Measurements from ENCODE around the gene ILRUN. TPM values are rescaled to one million over a fixed set of nuclear protein-coding genes. Genes with fewer than 3 reads are reported as not detected.
"Not testable (repeated sequence)": the region's sequence is repeated elsewhere in the genome, so short reads cannot be mapped to it uniquely, and the experiment has no call there.

The ILRUN gene
- total RNA-seq, 4 donors from 2014 or later = 60.2 to 65.4 (median 62.9) TPM

DNA sequence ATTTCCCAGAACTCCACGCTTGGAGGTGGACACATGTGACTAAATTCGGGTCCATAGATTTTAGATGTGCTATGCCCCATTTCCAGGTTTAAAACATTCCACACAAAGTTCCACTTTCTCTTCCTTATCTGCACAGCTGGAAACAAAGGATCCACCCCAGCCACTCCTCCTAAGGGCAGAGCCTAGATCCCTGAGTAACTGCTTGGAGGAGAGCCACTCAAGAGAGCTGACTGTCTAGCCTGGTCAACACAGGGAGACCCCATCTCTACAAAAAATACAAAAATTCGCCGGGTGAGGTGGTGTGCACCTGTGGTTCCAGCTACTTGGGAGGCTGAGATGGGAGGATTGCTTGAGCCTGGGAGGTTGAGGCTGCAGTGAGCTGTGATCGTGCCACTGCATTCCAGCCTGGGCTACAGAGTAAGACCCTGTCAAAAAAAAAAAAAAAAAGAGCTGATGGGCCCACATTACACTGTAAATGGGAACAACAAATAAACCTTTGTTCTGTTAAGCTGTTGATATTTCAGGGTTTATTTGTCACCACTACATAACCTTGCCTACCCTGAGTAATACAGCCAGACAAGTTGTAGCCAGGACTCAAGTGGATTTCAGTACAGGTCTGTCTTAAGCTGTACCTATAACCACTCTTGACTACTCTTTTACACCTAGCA is 35.0 kb upstream of the ILRUN start:
- WGBS, 2 donors = 90 to 94% methylated on average over 5 of the region's 5 CpGs
- intact Hi-C loops (cut with DNase I; ENCODE audit: low total_unique reads) = no loop called here
- TF ChIP-seq, protein P1, sequence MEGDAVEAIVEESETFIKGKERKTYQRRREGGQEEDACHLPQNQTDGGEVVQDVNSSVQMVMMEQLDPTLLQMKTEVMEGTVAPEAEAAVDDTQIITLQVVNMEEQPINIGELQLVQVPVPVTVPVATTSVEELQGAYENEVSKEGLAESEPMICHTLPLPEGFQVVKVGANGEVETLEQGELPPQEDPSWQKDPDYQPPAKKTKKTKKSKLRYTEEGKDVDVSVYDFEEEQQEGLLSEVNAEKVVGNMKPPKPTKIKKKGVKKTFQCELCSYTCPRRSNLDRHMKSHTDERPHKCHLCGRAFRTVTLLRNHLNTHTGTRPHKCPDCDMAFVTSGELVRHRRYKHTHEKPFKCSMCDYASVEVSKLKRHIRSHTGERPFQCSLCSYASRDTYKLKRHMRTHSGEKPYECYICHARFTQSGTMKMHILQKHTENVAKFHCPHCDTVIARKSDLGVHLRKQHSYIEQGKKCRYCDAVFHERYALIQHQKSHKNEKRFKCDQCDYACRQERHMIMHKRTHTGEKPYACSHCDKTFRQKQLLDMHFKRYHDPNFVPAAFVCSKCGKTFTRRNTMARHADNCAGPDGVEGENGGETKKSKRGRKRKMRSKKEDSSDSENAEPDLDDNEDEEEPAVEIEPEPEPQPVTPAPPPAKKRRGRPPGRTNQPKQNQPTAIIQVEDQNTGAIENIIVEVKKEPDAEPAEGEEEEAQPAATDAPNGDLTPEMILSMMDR (IDR thresholded peaks at IDR 0.05) = no peak
- TF ChIP-seq POLR2A (IDR thresholded peaks at IDR 0.05) = no peak
- H3K4me3 ChIP-seq (ENCODE audit: low read depth, poor library complexity, severe bottlenecking) = no peak overlapping the region
- DNase-seq (ENCODE audit: low spot score in 2 of 2) = no peak

DNA sequence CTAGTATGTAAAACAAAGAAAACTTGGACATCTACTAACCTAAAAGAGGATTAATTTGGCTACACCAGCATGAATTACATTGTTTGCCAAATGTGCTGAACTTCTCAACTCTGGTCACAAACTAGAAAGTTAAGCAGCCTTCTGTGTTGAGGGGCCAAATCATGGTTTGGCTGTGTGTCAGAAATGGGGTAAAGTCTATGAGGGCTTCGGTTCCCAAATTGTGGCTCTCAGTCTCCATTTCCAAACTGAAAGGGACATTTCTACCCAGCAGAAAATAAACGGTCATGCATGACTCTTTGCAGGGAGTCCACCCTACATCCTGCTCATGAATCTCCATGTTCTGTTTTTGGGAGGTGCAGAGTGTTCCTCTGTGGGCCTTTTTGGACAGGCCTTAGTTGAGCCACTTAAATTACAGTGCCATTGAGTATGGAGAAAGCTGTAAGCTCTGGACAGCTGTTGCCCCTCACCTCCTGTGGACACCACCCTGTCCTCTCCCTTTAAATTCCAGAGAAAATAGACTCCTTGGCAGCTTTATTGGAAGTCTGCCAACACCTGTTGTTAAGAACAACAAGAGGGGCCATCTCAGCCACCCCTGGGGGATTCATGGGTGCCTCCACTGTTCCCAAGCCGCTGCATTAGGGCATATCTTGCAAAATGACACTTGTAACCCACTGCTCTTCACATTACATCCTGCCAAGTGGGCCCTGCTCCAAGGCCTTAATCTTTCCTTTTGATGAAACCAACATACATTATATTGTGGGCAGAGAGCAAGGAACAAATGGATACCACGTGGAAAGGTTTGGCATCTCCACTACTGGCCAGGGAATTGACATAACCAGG is 33.3 kb upstream of the ILRUN start:
- no peak for TF ChIP-seq POLR2A (IDR thresholded peaks at IDR 0.05)
- TF ChIP-seq, protein P1 (IDR thresholded peaks at IDR 0.05) = no peak
- H3K4me3 ChIP-seq (ENCODE audit: low read depth, poor library complexity, severe bottlenecking) = no peak overlapping the region
- 75 to 76% methylated on average over 4 of the region's 4 CpGs for WGBS, 2 donors
- intact Hi-C loops (cut with DNase I; ENCODE audit: low total_unique reads) = no loop called here
- DNase-seq (ENCODE audit: low spot score in 2 of 2) = no peak

DNA sequence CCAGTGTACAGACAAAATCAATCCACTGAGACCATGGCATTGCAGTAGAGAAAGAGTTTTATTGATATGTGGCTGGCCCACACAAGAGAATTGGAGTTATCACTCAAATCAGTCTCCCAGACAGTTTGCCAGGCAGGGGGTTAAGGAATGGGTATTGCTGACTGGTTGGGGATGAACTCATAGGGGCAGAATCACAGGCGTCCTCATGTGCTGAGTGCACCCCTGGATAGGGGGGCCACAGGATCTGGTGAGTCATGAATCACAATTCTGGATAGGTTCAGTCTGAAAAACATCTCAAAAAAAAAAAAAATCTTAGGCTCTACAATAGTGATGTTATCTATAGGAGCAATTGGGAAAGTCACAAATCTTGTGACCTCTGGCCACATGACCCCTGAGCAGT is 29.5 kb upstream of the ILRUN start:
- H3K4me3 ChIP-seq (ENCODE audit: low read depth, poor library complexity, severe bottlenecking) = no peak overlapping the region
- intact Hi-C loops (cut with DNase I; ENCODE audit: low total_unique reads) = no loop called here
- TF ChIP-seq, protein P1 (IDR thresholded peaks at IDR 0.05) = no peak
- no peak for TF ChIP-seq POLR2A (IDR thresholded peaks at IDR 0.05)
- no peak for DNase-seq (ENCODE audit: low spot score in 2 of 2)
- WGBS, 2 donors = 81 to 83% methylated on average over 1 of the region's 1 CpG

DNA sequence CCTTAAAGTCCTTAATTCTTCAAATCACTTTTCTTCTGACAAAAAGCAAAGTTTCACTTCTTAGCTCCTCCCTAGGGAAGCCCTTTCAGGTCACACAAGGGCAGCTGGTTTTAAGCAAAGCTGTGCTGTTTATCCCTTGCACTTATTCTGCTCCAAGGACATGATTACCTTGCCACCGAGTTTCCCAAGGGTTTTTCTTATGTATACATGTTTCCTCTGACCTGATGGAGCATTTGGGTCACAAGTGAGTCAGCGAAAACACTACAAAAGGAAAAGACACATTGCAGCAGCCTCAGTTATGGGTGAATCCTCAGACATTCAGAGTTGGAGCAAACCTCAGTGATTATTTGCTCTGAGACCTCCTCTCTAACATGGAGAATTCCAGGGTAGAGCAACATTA is 26.6 kb upstream of the ILRUN start:
- 63 to 67% methylated on average over 2 of the region's 2 CpGs for WGBS, 2 donors
- H3K4me3 ChIP-seq (ENCODE audit: low read depth, poor library complexity, severe bottlenecking) = no peak overlapping the region
- no peak for TF ChIP-seq POLR2A (IDR thresholded peaks at IDR 0.05)
- TF ChIP-seq, protein P1 (IDR thresholded peaks at IDR 0.05) = no peak
- no peak for DNase-seq (ENCODE audit: low spot score in 2 of 2)
- intact Hi-C loops (cut with DNase I; ENCODE audit: low total_unique reads) = no loop called here

DNA sequence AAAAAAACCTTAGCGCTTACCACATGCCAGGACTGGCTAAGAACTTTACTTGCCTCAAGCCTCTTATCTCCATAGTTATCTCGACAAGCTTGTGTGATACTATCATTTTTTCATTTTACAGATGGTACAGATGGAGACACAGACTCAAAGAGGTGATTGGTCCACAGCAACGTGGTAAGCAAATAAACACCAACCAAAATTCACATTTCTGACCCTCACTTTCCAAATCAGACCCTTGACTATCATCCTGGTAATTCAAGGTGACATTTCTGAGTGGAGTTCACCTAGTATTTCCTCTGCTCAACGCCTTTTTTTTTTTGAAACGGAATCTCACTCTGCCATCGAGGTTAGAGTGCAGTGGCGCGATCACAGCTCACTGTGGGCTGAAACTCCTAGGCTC is 25.9 kb upstream of the ILRUN start:
- H3K4me3 ChIP-seq (ENCODE audit: low read depth, poor library complexity, severe bottlenecking) = no peak overlapping the region
- no peak for TF ChIP-seq POLR2A (IDR thresholded peaks at IDR 0.05)
- TF ChIP-seq, protein P1 (IDR thresholded peaks at IDR 0.05) = no peak
- 49 to 63% methylated on average over 8 of the region's 8 CpGs for WGBS, 2 donors
- intact Hi-C loops (cut with DNase I; ENCODE audit: low total_unique reads) = no loop called here
- no peak for DNase-seq (ENCODE audit: low spot score in 2 of 2)

DNA sequence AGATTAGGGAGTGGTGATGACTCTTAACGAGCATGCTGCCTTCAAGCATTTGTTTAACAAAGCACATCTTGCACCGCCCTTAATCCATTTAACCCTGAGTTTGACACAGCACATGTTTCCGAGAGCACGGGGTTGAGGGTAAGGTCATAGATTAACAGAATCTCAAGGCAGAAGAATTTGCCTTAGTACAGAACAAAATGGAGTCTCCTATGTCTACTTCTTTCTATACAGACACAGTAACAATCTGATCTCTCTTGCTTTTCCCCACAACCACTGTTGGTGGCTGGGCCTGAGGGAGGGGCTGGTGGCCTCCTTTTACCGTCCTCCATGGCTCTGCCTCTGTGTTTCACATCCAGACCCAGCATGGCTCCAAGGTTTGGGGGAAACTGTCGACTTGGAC is 23.6 kb upstream of the ILRUN start:
- H3K4me3 ChIP-seq (ENCODE audit: low read depth, poor library complexity, severe bottlenecking); DNase-seq (ENCODE audit: low spot score in 2 of 2); intact Hi-C loops (cut with DNase I; ENCODE audit: low total_unique reads): not testable (repeated sequence)
- 30% methylated on average over 6 of the region's 6 CpGs for WGBS, 2 donors

DNA sequence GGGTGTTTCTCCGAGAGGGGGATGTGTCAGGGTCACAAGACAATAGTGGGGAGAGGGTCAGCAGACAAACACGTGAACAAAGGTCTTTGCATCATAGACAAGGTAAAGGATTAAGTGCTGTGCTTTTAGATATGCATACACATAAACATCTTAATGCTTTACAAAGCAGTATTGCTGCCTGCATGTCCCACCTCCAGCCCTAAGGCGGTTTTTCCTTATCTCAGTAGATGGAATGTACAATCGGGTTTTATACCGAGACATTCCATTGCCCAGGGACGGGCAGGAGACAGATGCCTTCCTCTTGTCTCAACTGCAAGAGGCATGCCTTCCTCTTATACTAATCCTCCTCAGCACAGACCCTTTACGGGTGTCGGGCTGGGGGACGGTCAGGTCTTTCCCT is 23.1 kb upstream of the ILRUN start:
- intact Hi-C loops (cut with DNase I; ENCODE audit: low total_unique reads); H3K4me3 ChIP-seq (ENCODE audit: low read depth, poor library complexity, severe bottlenecking); DNase-seq (ENCODE audit: low spot score in 2 of 2): not testable (repeated sequence)
- 23 to 41% methylated on average over 8 to 9 of the region's 9 CpGs for WGBS, 2 donors

Measured in lower leg skin (tissue), 4 donors.